ENCODE results near the gene PPIP5K1. TPM values are rescaled to one million over a fixed set of nuclear protein-coding genes. Genes with fewer than 3 reads are reported as not detected.

PPIP5K1 gene
- total RNA-seq, 1 donor, result 22.2 TPM

DNA sequence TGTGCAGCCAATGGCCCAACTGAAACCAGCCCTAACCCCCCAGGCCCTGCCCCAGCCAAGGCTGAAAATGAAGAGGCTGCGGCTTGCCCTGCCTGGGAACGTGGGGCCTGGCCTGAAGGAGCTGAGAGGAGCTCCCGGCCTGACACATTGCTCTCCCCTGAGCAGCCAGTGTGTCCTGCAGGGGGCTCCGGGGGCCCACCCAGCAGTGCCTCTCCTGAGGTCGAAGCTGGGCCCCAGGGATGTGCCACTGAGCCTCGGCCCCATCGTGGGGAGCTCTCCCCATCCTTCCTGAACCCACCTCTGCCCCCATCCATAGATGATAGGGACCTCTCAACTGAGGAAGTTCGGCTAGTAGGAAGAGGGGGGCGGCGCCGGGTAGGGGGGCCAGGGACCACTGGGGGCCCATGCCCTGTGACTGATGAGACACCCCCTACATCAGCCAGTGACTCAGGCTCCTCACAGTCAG, 61.4 kb downstream of the PPIP5K1 start:
- no peak overlapping the region for H3K4me3 ChIP-seq (ENCODE audit: low read depth, low read length)
- DNase-seq (ENCODE audit: low read depth), result no peak
- TF ChIP-seq, protein P1, sequence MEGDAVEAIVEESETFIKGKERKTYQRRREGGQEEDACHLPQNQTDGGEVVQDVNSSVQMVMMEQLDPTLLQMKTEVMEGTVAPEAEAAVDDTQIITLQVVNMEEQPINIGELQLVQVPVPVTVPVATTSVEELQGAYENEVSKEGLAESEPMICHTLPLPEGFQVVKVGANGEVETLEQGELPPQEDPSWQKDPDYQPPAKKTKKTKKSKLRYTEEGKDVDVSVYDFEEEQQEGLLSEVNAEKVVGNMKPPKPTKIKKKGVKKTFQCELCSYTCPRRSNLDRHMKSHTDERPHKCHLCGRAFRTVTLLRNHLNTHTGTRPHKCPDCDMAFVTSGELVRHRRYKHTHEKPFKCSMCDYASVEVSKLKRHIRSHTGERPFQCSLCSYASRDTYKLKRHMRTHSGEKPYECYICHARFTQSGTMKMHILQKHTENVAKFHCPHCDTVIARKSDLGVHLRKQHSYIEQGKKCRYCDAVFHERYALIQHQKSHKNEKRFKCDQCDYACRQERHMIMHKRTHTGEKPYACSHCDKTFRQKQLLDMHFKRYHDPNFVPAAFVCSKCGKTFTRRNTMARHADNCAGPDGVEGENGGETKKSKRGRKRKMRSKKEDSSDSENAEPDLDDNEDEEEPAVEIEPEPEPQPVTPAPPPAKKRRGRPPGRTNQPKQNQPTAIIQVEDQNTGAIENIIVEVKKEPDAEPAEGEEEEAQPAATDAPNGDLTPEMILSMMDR (IDR thresholded peaks at IDR 0.05; ENCODE audit: insufficient read depth, low read length), result no peak

DNA sequence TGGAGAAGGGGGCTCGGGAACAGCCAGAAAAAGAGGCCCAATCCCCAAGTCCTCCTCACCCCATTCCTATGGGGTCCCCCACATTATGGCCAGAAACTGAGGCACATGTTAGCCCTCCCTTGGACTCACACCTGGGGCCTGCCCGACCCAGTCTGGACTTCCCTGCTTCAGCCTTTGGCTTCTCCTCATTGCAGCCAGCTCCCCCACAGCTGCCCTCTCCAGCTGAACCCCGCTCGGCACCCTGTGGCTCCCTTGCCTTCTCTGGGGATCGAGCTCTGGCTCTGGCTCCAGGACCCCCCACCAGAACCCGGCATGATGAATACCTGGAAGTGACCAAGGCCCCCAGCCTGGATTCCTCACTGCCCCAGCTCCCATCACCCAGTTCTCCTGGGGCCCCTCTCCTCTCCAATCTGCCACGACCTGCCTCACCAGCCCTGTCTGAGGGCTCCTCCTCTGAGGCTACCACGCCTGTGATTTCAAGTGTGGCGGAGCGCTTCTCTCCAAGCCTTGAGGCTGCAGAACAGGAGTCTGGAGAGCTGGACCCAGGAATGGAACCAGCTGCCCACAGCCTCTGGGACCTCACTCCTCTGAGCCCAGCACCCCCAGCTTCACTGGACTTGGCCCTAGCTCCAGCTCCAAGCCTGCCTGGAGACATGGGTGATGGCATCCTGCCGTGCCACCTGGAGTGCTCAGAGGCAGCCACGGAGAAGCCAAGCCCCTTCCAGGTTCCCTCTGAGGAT, 62.0 kb downstream of the PPIP5K1 start:
- TF ChIP-seq, protein P1 (IDR thresholded peaks at IDR 0.05; ENCODE audit: insufficient read depth, low read length), result no peak
- no peak overlapping the region for H3K4me3 ChIP-seq (ENCODE audit: low read depth, low read length)
- no peak for DNase-seq (ENCODE audit: low read depth)

DNA sequence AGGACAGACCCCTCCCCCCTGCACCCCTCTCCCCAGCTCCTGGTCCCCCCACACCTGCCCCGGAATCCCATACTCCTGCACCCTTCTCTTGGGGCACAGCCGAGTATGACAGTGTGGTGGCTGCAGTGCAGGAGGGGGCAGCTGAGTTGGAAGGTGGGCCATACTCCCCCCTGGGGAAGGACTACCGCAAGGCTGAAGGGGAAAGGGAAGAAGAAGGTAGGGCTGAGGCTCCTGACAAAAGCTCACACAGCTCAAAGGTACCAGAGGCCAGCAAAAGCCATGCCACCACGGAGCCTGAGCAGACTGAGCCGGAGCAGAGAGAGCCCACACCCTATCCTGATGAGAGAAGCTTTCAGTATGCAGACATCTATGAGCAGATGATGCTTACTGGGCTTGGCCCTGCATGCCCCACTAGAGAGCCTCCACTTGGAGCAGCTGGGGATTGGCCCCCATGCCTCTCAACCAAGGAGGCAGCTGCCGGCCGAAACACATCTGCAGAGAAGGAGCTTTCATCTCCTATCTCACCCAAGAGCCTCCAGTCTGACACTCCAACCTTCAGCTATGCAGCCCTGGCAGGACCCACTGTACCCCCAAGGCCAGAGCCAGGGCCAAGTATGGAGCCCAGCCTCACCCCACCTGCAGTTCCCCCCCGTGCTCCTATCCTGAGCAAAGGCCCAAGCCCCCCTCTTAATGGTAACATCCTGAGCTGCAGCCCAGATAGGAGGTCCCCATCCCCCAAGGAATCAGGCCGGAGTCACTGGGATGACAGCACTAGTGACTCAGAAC, 62.8 kb downstream of the PPIP5K1 start:
- TF ChIP-seq, protein P1 (IDR thresholded peaks at IDR 0.05; ENCODE audit: insufficient read depth, low read length), result no peak
- H3K4me3 ChIP-seq (ENCODE audit: low read depth, low read length), result no peak overlapping the region

DNA sequence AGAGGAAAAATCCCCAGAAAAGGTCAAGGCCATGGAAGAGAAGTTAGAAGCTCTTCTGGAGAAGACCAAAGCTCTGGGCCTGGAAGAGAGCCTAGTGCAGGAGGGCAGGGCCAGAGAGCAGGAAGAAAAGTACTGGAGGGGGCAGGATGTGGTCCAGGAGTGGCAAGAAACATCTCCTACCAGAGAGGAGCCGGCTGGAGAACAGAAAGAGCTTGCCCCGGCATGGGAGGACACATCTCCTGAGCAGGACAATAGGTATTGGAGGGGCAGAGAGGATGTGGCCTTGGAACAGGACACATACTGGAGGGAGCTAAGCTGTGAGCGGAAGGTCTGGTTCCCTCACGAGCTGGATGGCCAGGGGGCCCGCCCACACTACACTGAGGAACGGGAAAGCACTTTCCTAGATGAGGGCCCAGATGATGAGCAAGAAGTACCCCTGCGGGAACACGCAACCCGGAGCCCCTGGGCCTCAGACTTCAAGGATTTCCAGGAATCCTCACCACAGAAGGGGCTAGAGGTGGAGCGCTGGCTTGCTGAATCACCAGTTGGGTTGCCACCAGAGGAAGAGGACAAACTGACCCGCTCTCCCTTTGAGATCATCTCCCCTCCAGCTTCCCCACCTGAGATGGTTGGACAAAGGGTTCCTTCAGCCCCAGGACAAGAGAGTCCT, 63.6 kb downstream of the PPIP5K1 start:
- no peak overlapping the region for H3K4me3 ChIP-seq (ENCODE audit: low read depth, low read length)
- TF ChIP-seq, protein P1 (IDR thresholded peaks at IDR 0.05; ENCODE audit: insufficient read depth, low read length), result no peak
- DNase-seq (ENCODE audit: low read depth), result no peak

More for the DNA sequence above, 62.8 kb downstream of the PPIP5K1 start:
- DNase-seq (ENCODE audit: low read depth), result no peak

DNA sequence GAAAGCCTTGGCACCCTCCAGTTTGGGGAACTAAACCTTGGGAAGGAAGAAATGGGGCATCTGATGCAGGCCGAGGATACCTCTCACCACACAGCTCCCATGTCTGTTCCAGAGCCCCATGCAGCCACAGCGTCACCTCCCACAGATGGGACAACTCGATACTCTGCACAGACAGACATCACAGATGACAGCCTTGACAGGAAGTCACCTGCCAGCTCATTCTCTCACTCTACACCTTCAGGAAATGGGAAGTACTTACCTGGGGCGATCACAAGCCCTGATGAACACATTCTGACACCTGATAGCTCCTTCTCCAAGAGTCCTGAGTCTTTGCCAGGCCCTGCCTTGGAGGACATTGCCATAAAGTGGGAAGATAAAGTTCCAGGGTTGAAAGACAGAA, 64.9 kb downstream of the PPIP5K1 start:
- TF ChIP-seq, protein P1 (IDR thresholded peaks at IDR 0.05; ENCODE audit: insufficient read depth, low read length), result no peak
- no peak overlapping the region for H3K4me3 ChIP-seq (ENCODE audit: low read depth, low read length)
- DNase-seq (ENCODE audit: low read depth), result no peak

DNA sequence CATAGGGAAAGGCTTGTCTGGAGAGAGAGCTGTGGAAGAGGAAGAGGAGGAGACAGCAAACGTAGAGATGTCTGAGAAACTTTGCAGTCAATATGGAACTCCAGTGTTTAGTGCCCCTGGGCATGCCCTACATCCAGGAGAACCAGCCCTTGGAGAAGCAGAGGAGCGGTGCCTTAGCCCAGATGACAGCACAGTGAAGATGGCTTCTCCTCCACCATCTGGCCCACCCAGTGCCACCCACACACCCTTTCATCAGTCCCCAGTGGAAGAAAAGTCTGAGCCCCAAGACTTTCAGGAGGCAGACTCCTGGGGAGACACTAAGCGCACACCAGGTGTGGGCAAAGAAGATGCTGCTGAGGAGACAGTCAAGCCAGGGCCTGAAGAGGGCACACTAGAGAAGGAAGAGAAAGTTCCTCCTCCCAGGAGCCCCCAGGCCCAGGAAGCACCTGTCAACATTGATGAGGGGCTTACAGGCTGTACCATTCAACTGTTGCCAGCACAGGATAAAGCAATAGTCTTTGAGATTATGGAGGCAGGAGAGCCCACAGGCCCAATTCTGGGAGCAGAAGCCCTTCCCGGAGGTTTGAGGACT, 65.7 kb downstream of the PPIP5K1 start:
- no peak overlapping the region for H3K4me3 ChIP-seq (ENCODE audit: low read depth, low read length)
- TF ChIP-seq, protein P1 (IDR thresholded peaks at IDR 0.05; ENCODE audit: insufficient read depth, low read length), result no peak

More for the DNA sequence above, 65.7 kb downstream of the PPIP5K1 start:
- no peak for DNase-seq (ENCODE audit: low read depth)

Data from fibroblast of the aortic adventitia (primary cell).